H9 (cell line): ENCODE data around the gene ZNF17. TPM values are rescaled to one million over a fixed set of nuclear protein-coding genes. Genes with fewer than 3 reads are reported as not detected.

Experiments used
- DNase-seq: peaks from one replicate; pipeline ENCODE4 v3.0.0-alpha.2; 2017
- H2AFZ ChIP-seq: one replicate; pipeline ENCODE4 v1.6.1; 2013; ENCODE audit warnings: mild to moderate bottlenecking, low read length, control low read depth, moderate library complexity
- H2AK5ac ChIP-seq: 2 replicates; pipeline ENCODE4 v1.6.1; 2013; ENCODE audit warnings: low read length, control low read depth, mixed read lengths; ENCODE audit not compliant: insufficient read length
- H2BK120ac ChIP-seq: one replicate; pipeline ENCODE4 v1.6.1; 2013; ENCODE audit warnings: low read depth, mild to moderate bottlenecking, low read length, control low read depth, inconsistent platforms; ENCODE audit not compliant: poor library complexity, severe bottlenecking
- H2BK12ac ChIP-seq: 2 replicates; pipeline ENCODE4 v1.6.1; 2013; ENCODE audit warnings: low read length, control low read depth, mixed read lengths, low read depth; ENCODE audit not compliant: insufficient read length
- H2BK15ac ChIP-seq: 2 replicates; pipeline ENCODE4 v1.6.1; 2013; ENCODE audit warnings: low read depth, low read length, control low read depth
- H2BK20ac ChIP-seq: one replicate; pipeline ENCODE4 v1.6.1; 2013; ENCODE audit warnings: low read depth, mild to moderate bottlenecking, low read length, control low read depth, inconsistent platforms; ENCODE audit not compliant: poor library complexity, severe bottlenecking
- H2BK5ac ChIP-seq: 2 replicates; pipeline ENCODE4 v1.6.1; 2013; ENCODE audit warnings: low read length, control low read depth, mixed read lengths; ENCODE audit not compliant: insufficient read length
- H3K14ac ChIP-seq: 2 replicates; pipeline ENCODE4 v1.6.1; 2013; ENCODE audit warnings: low read length, control low read depth; ENCODE audit not compliant: insufficient read depth
- H3K18ac ChIP-seq: 2 replicates; pipeline ENCODE4 v1.6.1; 2013; ENCODE audit warnings: low read depth, mild to moderate bottlenecking, mixed read lengths, low read length, control low read depth; ENCODE audit not compliant: insufficient read length
- H3K23ac ChIP-seq: 2 replicates; pipeline ENCODE4 v1.6.1; 2013; ENCODE audit warnings: low read length, control low read depth, mixed read lengths, low read depth; ENCODE audit not compliant: insufficient read length
- H3K23me2 ChIP-seq: 2 replicates; pipeline ENCODE4 v1.6.1; 2013; ENCODE audit warnings: low read depth, mild to moderate bottlenecking, mixed read lengths, low read length, control low read depth; ENCODE audit not compliant: insufficient read length, poor library complexity, severe bottlenecking
- H3K27ac ChIP-seq: 2 replicates; pipeline ENCODE4 v1.5.1; 2013; ENCODE audit warnings: low read length, control low read depth, mixed read lengths, low read depth; ENCODE audit not compliant: insufficient read length
- H3K27me3 ChIP-seq: 2 replicates; pipeline ENCODE4 v1.6.1; 2013; ENCODE audit warnings: low read length, control low read depth, inconsistent platforms; ENCODE audit not compliant: insufficient read depth
- H3K4ac ChIP-seq: 2 replicates; pipeline ENCODE4 v1.6.1; 2013; ENCODE audit warnings: low read depth, mild to moderate bottlenecking, control low read depth, inconsistent platforms, low read length, moderate library complexity
- H3K4me1 ChIP-seq: 2 replicates; pipeline ENCODE4 v1.6.1; 2013; ENCODE audit warnings: low read length, control low read depth, inconsistent platforms; ENCODE audit not compliant: insufficient read depth
- H3K4me2 ChIP-seq: 2 replicates; pipeline ENCODE4 v1.6.1; 2013; ENCODE audit warnings: low read length, control low read depth, mixed read lengths; ENCODE audit not compliant: insufficient read length, insufficient read depth
- H3K56ac ChIP-seq: 2 replicates; pipeline ENCODE4 v1.6.1; 2013; ENCODE audit warnings: low read depth, mild to moderate bottlenecking, mixed read lengths, low read length, control low read depth; ENCODE audit not compliant: insufficient read length
- H3K79me1 ChIP-seq: 2 replicates; pipeline ENCODE4 v1.6.1; 2013; ENCODE audit warnings: low read depth, mild to moderate bottlenecking, moderate library complexity, low read length, control low read depth, inconsistent platforms; ENCODE audit not compliant: insufficient read depth, poor library complexity, severe bottlenecking
- H3K79me2 ChIP-seq: 2 replicates; pipeline ENCODE4 v1.6.1; 2013; ENCODE audit warnings: low read length, control low read depth, inconsistent platforms; ENCODE audit not compliant: insufficient read depth
- H3K9ac ChIP-seq: 2 replicates; pipeline ENCODE4 v1.6.1; 2013; ENCODE audit warnings: low read length, control low read depth, mixed read lengths; ENCODE audit not compliant: insufficient read length; ENCODE audit errors: extremely low read depth
- H3K9me3 ChIP-seq: one replicate; pipeline ENCODE4 v1.6.1; 2013; ENCODE audit warnings: low read depth, low read length, inconsistent platforms; ENCODE audit not compliant: control insufficient read depth
- H3T11ph ChIP-seq: one replicate; pipeline ENCODE4 v1.6.1; 2013; ENCODE audit warnings: mild to moderate bottlenecking, low read length, control low read depth, inconsistent platforms
- H4K20me1 ChIP-seq: one replicate; pipeline ENCODE4 v1.6.1; 2013; ENCODE audit not compliant: control insufficient read depth, insufficient read length, insufficient read depth
- H4K5ac ChIP-seq: 2 replicates; pipeline ENCODE4 v1.6.1; 2013; ENCODE audit warnings: low read depth, mild to moderate bottlenecking, mixed read lengths, low read length, control low read depth; ENCODE audit not compliant: insufficient read length
- H4K8ac ChIP-seq: replicated peaks from 2 replicates; pipeline ENCODE4 v1.6.1; 2013; ENCODE audit warnings: low read length, control low read depth, mixed read lengths, low read depth; ENCODE audit not compliant: insufficient read length
- H4K91ac ChIP-seq: 2 replicates; pipeline ENCODE4 v1.6.1; 2013; ENCODE audit warnings: low read depth, mild to moderate bottlenecking, moderate library complexity, mixed read lengths, low read length, control low read depth; ENCODE audit not compliant: insufficient read length
- H3K27ac Mint-ChIP-seq, 3 experiments: 2 replicates in 2 of 3; 3 replicates in 1 of 3; pipeline ENCODE4 v1.8.0; 2020 to 2021; ENCODE audit warnings: mixed read lengths in 3 of 3, mild to moderate bottlenecking in 1 of 3, moderate library complexity in 1 of 3
- H3K27me3 Mint-ChIP-seq: 2 replicates; pipeline ENCODE4 v1.8.0; 2021; ENCODE audit warnings: low read depth, mild to moderate bottlenecking, moderate library complexity, mixed read lengths
- H3K36me3 Mint-ChIP-seq, 3 experiments: 2 replicates in 2 of 3; 3 replicates in 1 of 3; pipeline ENCODE4 v1.8.0; 2020 to 2021; ENCODE audit warnings: low read depth in 3 of 3, mixed read lengths in 3 of 3; ENCODE audit not compliant: insufficient read depth in 1 of 3
- H3K4me1 Mint-ChIP-seq, 2 experiments: 2 replicates each; pipeline ENCODE4 v1.8.0; 2020; ENCODE audit warnings: mixed read lengths in 2 of 2
- H3K4me3 Mint-ChIP-seq, 2 experiments: 2 replicates in 1 of 2; 3 replicates in 1 of 2; pipeline ENCODE4 v1.8.0; 2020 to 2021; ENCODE audit warnings: mild to moderate bottlenecking in 2 of 2, mixed read lengths in 2 of 2, moderate library complexity in 1 of 2
- H3K9me3 Mint-ChIP-seq, 2 experiments: 2 replicates in 1 of 2; 3 replicates in 1 of 2; pipeline ENCODE4 v1.8.0; 2020; ENCODE audit warnings: mild to moderate bottlenecking in 2 of 2, mixed read lengths in 2 of 2, moderate library complexity in 1 of 2
- CTCF ChIP-seq: fragments of 200-600 bp; sonication (generic); conservative IDR thresholded peaks from 3 replicates; pipeline ENCODE4 v1.8.0; 2021; ENCODE audit warnings: antibody characterized with exemption, mild to moderate bottlenecking
- WGBS: extraction: QIAGEN DNeasy Blood & Tissue Kit; methylation state at CpG from one replicate; pipeline ENCODE4 v1.1.7; 2013; ENCODE audit warnings: missing lambda C conversion rate, low lambda C conversion rate, mixed read lengths; ENCODE audit not compliant: insufficient read length; ENCODE audit errors: extremely low coverage; 5-methylcytosine and 5-hydroxymethylcytosine counted together
- total RNA-seq: library from RNA; stranded (reverse); gene quantifications from 2 replicates; pipeline ENCODE4 v1.2.1, GENCODE V29; 2021

Gene ZNF17
- total RNA-seq, 1 experiment from 2014 or later: 16.3 TPM

- Histone ChIP-seq H3K9ac (no peak overlapping the region), H2AFZ (no peak overlapping the region), H2BK12ac (no peak overlapping the region), H3K27ac (no peak overlapping the region), H3K79me1 (no peaks in the 10 kb centered on the region), H4K91ac (no peak overlapping the region), H3K9me3 (peaks cover 31% of the 10 kb centered on the region), H3K27me3 (no peaks in the 10 kb centered on the region), H3K4ac (no peak overlapping the region), H3K18ac (no peak overlapping the region), H3K23ac (no peak overlapping the region), H2BK20ac (no peak overlapping the region), H2BK120ac (no peak overlapping the region), H3K23me2 (no peaks in the 10 kb centered on the region), H2BK15ac (no peak overlapping the region), H3K79me2 (no peaks in the 10 kb centered on the region), H2BK5ac (no peak overlapping the region), H3K4me1 (no peaks in the 10 kb centered on the region), H2AK5ac (no peak overlapping the region), H3K14ac (no peak overlapping the region), H3K4me2 (no peak overlapping the region), H3K56ac (no peak overlapping the region), H4K5ac (no peak overlapping the region), H3T11ph (no peak overlapping the region), H4K20me1 (no peaks in the 10 kb centered on the region), H4K8ac (no peak overlapping the region)
- Mint-ChIP-seq H3K9me3 (peaks cover 49 to 58% of the 10 kb centered on the region in 2 experiments), H3K4me1 (no peaks in the 10 kb centered on the region), H3K27me3 (no peaks in the 10 kb centered on the region; the same call in 1 of the 2 replicates), H3K36me3 (peaks cover 58 to 71% (median 70%) of the 10 kb centered on the region in 3 experiments), H3K4me3 (no peak overlapping the region), H3K27ac (no peak overlapping the region)
- TF ChIP-seq CTCF: no peak
- no CpG with 5 or more reads among the region's 6 CpGs for WGBS
- DNase-seq: no peak
Measured at GRCh38 chr19:57376151-57376550, 34.8 kb upstream of the ZNF17 start.
